ENCODE measurements around the gene C10orf62.

C10orf62 gene

DNA sequence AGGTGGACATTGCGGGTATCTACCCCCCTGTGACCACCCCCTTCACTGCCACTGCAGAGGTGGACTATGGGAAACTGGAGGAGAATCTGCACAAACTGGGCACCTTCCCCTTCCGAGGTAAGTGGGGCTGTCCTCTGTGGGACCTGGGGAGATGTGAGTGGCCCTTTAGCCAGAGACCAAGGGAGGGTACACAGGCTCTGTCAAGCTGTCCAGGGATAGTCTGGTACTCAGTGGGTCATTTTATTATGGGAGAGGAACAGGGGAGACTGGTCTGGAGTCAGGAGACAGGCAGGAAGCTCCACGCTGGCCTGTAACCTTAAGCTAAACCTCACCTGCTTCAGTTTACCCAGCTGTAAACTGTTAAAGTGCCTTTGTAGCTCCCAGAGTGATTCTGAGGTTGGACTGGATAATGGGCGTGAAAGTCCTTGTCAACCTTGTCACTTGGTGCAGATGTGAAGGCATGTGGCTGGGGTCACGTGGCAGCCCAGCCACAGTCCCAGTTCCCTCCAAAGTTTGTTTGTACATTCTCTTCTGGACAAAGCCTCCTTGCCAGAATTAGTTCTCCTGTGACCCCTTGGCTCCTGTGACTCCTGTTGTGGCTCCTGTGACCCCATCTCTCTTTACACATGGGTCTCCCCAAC is 4.6 kb upstream of the C10orf62 start:
- DNase-seq (ENCODE audit: low read depth in 2 of 2), result no peak

DNA sequence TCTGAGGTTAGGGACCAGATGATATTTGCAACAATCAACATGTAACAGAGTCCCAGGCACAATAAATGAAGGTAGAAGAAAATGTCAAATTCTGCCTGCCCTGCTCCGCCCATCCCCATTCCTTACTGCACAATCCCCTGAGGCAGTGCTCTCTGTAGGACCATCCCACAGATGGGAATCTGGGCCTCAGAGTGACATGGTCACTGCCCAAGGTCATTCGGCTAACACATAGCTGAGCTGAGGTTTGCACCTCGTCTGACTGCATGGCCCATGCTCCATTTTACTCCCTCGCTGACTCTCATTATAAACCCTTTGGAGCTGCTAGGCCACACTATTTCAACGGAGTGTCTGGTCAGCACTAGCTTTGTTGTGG is 4.1 kb upstream of the C10orf62 start:
- DNase-seq (ENCODE audit: low read depth in 2 of 2), result no peak

DNA sequence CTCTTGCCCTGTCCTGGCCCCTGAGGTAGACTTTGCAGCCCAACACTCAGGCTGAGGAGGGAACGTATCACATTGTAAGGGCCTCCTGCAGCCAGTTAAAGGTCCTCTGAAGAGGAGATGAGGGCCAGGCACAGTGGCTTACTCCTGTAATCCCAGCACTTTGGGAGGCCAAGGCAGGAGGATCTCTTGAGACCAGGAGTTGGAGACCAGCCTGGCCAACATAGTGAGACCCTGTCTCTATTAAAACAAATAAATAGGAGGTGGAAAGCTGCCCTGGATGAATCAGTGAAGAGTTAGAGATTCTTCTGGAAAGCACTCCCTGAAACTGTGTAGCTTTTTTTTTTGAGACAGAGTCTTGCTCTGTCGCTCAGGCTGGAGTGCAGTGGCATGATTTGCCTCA is 2.3 kb upstream of the C10orf62 start:
- no peak for DNase-seq (ENCODE audit: low read depth in 2 of 2)

DNA sequence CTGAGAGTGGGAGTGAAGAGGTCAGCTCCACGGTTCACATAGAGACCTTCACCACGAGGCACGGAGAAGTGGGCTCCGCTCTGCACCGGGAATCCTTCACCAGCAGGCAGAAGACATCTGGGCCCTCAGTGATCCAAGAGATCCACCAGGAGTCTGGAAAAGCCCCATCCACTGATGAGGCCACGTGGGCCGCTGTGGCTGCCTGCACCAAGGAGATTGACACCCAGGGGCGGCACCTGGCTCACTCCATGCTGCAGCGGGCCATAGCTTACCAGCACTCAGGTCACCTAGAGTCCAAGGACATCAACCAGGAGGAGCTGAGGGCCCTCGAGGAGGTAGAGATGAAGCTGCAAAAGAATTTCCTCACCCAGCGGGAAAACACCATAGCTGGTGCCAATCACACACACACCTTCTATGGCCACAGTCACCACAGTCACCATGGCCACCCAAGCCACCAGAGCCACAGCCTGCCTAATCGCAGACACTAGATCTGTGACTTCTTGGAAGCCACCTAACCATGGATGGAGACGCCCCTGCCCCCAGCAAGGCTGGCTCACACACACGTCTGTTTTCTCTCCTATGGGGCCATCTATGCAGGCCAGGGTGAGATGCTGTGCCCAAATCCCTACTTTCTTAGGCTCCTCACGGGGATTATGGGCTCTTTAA is 694 bp downstream of the C10orf62 start:
- DNase-seq (ENCODE audit: low read depth in 2 of 2), result no peak

DNA sequence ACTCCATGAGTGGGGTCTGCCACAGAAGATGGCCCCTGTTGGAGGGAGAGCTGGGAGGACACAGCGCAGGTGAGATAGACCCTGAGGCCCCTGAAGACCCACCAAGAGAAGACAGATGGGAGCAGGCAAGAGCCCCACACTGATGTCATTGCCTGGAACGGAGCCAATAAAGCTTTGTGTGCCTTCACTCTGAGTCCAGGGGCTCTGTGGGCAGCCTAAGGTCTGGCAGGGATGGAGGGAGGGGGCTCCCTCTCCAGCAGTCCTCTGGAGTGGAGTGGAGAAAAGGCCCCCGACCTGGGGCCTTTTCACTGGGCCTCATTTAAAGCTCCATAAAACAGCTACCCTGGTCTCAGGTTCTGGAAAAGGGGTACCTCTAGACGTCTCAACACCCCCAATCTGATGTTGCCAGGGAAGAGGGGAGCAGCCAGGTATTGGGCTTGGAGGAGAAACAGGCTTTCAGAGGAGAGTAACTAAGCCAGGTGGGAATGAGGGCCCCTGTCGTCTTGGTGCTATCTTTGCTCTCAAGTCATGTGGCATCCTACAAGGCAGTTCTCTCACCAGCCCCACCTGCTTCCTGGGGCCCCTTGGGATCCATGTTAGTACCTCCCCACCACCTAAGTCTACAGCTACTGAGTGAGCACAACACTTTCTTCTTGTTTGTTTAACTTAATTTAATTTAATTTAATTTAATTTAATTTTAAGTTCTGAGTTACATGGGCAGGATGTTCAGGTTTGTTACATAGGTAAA is 1.4 kb downstream of the C10orf62 start:
- DNase-seq (ENCODE audit: low read depth in 2 of 2), result no peak

DNA sequence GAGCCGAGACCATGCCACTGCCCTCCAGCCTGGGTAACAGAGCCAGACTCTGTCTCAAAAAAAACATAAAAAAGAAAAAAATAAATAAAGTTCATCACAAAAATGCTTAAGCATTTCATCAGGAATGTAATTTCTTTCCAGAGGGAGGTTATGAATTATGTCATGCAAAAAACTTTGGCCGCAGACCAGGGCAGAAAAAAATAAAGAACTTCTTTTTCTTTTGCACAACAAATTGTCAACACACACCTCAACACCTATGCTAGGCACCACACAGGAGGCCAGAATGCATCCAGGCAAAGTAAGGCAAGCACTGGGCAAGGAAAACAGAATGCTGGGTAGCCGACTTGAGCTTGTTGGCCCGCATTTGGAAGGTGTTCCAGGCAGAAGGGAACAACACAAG is 3.9 kb downstream of the C10orf62 start:
- DNase-seq (ENCODE audit: low read depth in 2 of 2), result no peak

DNA sequence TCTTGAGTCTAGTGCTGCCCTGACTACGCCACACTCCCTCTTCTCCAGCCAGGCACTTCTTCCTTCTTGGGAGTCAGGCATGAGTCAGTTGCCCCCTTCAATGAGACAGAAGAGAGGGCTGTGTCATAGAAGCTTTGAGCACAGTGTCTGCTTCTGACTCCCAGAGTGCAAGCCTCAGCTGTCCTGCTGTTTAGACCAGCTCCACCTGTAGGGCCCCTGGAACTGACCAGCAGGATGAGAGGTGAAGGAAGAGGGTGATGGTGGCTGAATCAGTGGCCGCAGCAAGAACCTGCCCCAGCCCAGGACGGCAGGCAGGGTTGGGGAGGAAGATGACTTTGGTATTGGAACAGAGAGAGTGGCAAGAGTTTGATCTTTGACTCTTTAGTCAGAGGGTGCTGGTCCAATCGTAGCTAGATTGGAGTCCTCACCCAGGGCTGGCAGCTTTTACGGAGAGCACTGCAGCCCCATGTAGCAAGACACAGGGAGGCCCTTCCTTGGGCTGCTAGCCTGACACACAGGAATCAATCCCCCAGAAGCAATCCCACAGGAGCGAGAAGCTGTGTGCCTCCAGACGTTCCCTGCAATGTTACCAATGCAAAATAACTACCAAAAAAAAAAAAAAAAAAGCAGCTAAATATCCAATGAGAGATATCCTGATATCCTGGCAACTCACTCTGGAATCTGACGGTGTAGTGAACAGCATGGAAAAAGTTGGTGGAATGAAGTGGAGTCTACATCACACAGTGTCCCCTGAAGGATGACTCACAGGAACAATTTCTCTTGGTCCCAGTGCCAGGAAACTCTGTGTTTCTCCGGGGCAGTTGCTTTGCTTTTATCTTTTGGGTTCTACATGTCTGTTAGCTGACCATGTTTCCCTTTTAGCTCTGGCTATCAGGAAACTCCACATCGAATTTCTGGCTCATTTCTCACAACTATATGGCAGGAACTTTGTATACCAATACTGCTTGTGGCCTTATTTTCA is 6.9 kb downstream of the C10orf62 start:
- no peak for DNase-seq (ENCODE audit: low read depth in 2 of 2)

DNA sequence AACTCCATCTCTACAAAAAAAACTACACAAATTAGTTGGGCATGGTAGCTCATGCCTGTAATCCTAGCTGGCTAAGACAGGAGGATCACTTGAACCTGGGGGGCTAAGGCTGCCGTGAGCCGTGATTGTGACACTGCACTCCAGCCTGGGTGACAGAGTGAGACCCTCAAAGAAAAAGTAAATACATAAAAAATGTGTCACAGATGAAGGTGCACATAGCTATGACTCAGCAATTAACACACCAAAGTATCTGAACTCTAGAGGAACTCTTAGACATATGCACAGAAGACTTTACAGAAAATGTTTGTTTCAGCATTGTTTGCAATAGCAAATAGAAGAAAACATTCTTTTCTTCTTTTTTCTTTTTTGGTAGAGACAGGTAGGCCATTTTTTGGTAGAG is 8.3 kb downstream of the C10orf62 start:
- no peak for DNase-seq (ENCODE audit: low read depth in 2 of 2)

DNA sequence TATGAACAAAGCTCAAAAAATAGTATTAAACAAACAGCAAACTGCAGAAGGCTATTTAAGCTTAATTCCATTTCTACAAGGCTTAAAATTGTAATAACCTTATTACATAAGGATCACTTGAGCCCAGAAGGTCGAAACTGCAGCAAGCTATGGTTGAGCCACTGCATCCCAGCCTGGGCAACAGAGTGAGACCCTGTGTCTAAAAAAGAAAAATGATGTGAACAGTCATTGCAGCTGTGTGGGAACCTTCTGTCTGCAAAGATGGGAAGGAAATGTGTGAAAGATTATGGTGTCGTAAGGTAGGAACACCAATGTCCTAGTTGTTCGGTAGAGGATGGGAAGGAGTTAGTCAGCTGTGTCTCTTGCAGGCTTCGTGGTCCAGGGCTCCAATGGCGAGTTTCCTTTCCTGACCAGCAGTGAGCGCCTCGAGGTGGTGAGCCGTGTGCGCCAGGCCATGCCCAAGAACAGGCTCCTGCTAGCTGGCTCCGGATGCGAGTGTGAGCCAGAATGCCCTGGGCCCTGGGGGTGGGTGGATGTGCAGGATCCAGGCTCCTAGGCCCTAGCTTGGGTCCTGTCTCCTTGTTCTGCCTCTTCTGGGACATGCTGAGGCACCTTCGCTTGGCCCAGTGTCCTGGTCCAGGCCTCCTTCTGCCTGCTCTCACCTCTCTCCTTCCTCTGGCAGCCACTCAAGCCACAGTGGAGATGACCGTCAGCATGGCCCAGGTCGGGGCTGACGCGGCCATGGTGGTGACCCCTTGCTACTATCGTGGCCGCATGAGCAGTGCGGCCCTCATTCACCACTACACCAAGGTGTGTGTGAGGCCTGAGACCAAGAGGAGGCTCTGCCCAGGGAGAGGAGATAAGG is 9.1 kb downstream of the C10orf62 start:
- no peak for DNase-seq (ENCODE audit: low read depth in 2 of 2)

DNA sequence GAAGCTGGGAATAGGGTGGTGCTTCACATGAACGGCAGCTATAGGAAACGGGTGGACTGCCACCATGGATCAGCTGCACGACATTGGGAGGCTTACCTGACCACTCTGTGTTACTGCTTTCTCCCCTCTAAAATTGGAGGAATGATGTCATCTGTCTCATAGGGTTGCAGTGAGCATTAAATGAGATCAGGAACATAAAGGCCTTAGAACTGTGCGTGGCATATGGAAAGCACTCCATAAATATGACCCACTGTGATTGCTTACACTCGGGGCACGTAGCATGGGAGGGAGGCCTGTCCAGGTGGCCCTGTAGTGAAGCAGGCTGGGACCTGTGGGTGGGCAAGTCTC is 9.7 kb downstream of the C10orf62 start:
- DNase-seq (ENCODE audit: low read depth in 2 of 2), result no peak

DNA sequence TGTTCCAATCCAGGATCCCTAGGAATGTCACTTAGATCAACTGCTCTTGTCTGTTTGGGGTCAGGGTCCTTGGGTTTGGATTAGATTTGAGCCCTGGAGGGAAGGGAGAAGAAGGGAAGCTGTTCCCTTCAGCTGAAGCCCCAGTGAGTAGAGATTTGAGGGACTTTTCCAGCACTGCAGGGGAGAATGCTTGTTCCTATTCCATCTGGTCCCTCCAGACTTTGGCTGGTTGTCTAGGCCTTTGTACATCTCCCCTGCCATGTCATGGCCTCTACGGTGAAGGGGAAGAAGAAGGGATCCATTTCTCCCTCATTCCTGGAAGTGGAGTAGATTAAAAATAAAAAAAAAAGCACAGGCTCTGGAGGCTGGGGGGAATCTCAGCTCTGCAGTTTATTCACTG is 11.1 kb downstream of the C10orf62 start:
- DNase-seq (ENCODE audit: low read depth in 2 of 2), result no peak

DNA sequence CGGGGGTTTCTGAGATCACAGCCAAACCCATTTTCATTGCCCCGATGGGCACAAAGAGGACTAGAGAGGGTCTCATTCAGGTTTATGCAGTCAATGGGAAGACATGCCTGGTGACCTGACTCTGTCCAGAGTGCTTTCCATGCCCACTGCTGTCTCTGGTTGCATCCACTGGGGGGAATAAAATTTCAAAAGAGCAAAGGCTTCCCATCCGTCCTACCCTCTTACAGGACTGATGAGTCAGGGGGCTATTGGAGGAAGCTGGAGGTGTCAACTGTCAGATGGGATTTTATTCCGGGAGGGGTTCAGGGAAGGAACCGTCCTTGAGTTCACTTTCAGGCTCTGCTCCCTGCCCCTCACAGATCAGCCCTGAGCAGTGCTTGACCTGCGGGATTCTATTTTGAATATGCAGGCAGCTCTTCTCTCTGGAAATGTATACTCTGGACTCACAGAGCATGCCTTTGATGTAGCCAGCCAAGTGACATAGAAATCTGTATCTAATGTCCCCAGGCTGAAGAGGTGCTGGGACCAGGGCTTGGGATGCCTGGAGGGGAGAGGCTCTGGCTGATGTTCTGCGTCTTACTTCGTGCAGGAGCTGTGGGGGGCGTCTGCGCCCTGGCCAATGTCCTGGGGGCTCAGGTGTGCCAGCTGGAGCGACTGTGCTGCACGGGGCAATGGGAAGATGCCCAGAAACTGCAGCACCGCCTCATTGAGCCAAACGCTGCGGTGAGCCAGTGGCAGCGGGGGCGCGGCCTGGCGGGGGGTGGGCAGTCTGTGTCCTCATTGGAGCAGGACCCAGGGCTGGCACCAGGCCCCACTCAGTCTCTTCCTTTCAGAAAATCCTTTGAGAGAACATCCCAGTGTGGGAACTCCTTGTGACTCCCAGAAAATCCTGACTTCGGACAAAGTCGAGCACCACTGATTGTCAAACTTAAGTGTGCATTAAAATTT is 12.0 kb downstream of the C10orf62 start:
- no peak for DNase-seq (ENCODE audit: low read depth in 2 of 2)

DNA sequence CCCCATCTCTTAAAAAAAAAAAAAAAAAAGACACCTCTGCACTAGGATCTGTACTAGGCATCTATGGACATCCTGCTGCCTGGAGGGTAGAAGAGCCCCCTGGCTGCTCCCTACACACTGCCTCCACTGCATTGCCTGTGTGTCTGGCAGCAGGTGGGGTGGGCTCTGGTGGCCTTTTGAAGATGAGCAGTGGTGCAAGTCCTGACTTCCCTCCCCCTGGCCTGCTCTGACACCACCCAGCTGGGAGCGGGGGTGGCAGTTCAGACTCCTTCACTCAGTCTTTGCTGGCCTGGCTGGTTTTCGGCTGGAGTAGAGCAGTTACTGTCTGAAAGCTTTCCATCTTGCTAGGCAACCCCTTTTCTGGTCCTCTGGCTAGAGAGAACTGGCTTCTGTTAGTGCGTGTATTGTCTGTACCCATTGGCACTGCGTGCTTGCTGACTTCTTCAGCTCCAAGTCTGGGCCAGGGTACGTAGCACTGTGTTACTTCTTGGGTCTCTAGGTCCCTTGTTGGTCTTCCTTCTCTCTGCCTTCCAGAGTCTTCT is 17.6 kb downstream of the C10orf62 start:
- no peak for DNase-seq (ENCODE audit: low read depth in 2 of 2)

DNA sequence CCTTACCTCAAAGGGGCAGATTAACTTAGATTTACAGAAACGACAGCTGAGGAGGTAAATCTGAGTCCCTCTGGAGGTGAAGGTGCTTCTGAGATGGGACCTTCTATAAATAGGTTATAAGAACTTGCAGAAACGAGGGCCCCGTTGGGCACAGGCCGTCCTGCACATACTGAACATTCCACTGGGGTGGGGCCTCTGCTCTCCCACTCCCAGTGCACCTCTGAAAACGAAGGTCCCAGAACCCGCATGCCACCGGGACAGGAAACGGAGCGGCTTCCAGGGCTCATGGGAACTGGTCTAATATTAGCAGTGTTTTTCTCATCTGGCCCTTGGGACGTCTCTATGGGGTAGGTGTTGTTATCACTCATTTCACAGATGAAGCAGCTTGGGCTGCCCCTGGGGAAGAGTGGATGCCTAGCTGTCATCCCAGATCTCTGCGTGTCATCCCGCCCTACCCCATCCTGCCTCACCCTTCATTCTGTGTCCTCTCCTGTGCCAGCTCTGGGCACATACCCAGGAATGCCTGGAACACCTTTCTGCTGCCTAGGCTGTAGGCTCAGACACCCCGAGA is 19.6 kb downstream of the C10orf62 start:
- DNase-seq (ENCODE audit: low read depth in 2 of 2), result no peak

DNA sequence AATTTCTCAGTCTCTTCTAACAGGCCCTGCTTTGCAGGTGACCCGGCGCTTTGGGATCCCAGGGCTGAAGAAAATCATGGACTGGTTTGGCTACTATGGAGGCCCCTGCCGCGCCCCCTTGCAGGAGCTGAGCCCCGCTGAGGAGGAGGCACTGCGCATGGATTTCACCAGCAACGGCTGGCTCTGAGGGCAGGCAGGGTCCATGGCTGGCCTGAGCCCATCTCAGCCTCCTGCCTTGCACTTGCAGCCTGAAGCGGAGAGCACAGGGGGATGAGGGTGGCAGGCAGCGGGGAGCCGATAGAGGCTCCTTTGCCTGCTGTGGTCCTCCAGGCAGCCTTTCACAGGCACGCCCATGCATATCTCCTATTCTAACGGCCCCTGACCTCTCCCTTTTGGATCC is 22.0 kb downstream of the C10orf62 start:
- no peak for DNase-seq (ENCODE audit: low read depth in 2 of 2)

DNA sequence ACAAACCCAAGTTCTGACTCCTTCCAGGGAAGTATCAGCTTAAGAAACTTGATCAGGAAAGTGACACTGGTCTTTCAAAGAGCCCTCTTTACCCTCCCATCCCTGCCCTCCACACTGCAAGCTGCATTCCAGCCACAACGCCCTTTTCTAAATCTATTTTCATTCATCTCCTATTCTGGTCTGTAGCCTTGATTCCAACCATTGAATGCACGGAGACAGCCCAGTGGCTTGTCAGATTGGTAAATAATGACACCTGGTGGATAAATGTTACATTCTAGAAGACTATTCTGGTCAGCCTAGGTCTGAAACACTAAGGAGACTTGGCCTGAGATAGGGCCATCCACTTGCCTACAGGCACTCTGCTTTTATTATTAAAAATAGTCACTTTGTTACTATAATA is 22.9 kb downstream of the C10orf62 start:
- no peak for DNase-seq (ENCODE audit: low read depth in 2 of 2)

DNA sequence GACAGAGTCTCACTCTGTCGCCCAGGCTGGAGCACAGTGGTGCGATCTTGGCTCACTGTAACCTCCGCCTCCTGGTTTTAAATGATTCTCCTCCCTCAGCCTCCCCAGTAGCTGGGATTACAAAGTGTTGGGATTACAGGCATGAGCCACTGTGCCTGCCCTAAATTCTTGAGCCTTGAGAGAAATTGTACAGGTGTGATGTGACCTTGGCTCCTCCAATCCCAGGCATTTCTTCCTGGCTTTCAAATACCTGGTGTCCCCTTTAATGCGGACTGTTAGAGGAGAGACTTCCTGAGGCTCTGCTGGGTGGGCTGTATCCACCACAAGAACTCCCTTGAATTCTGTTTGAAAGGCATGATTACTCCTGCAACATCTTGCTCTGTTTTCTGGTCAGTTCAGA is 28.8 kb downstream of the C10orf62 start:
- DNase-seq (ENCODE audit: low read depth in 2 of 2), result no peak

DNA sequence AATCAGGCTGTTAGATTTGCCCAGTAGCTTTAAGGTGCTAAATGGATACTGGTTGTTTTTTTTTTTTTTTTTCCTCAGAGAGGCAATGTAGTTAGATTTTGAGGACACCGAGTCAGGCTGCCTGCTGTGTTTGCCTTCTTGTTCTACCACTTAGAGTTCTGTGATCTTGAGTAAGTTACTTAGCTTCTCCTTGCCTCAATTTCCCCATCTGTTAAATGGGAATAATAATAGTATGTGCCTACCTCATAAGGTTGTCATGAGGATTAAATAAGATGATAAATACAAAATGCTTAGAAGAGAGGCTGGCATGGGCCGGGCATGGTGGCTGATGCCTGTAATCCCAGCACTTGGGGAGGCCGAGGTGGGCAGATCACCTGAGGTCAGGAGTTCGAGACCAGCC is 29.2 kb downstream of the C10orf62 start:
- DNase-seq (ENCODE audit: low read depth in 2 of 2), result no peak

DNA sequence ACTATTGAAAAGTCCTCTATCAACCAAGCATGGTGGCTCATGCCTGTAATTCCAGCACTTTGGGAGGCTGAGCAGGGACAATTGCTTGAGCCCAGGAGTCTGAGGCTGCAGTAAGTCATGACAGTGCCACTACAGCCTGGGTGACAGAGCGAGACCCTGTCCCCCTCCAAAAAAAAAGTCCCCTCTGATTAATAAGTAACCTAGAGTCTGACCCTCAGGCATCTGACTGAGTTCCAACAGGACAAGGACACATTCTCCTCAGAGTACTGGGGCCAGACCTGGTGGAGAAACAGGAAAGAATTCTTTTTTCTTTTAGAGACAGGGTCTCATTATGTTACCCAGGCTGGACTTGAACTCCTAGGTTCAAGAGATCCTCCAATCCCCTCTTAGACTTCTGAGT is 33.8 kb downstream of the C10orf62 start:
- no peak for DNase-seq (ENCODE audit: low read depth in 2 of 2)
